Coronary artery (tissue), 2 donors: Measurements from ENCODE around the gene FCRL5.

ENCODE experiments used
- DNase-seq: peaks from one replicate; pipeline ENCODE4 v3.0.0-alpha.2; 2017; ENCODE audit warnings: low spot score
- H3K27ac ChIP-seq, 2 donors: fragments of 200-600 bp; sonication (generic); one replicate each; pipeline ENCODE4 v1.5.1; 2016 to 2019
- H3K4me3 ChIP-seq: fragments of 200-600 bp; sonication (generic); 2 replicates; pipeline ENCODE4 v1.5.1; 2016; ENCODE audit warnings: mild to moderate bottlenecking, moderate library complexity
- CTCF ChIP-seq: fragments of 200-600 bp; sonication (generic); IDR thresholded peaks from one replicate; pipeline ENCODE4 v1.5.1; 2019; ENCODE audit warnings: antibody characterized with exemption

FCRL5 gene

GRCh38 chr1:157497987-157498735 is 54.2 kb downstream of the FCRL5 start:
- DNase-seq: no peak

GRCh38 chr1:157497284-157497683 is 55.0 kb downstream of the FCRL5 start:
- no peak overlapping the region for H3K27ac ChIP-seq
- DNase-seq: no peak
- no peak overlapping the region for H3K4me3 ChIP-seq
- no peak for TF ChIP-seq CTCF

More at GRCh38 chr1:157497987-157498735, 54.2 kb downstream of the FCRL5 start:
- no peak overlapping the region for H3K27ac ChIP-seq
- TF ChIP-seq CTCF: no peak
- H3K4me3 ChIP-seq: no peak overlapping the region

- Histone ChIP-seq H3K4me3 (no peak overlapping the region), H3K27ac (no peak overlapping the region)
- peak; percentile 76 for TF ChIP-seq CTCF
- DNase-seq: no peak
Observed at GRCh38 chr1:157496121-157496526, 56.2 kb downstream of the FCRL5 start.

GRCh38 chr1:157495285-157495684 is 57.0 kb downstream of the FCRL5 start:
- H3K27ac ChIP-seq: no peak overlapping the region
- H3K4me3 ChIP-seq: no peak overlapping the region
- TF ChIP-seq CTCF: no peak
- DNase-seq: no peak

GRCh38 chr1:157494093-157494492 is 58.2 kb downstream of the FCRL5 start:
- no peak overlapping the region for H3K4me3 ChIP-seq
- no peak overlapping the region for H3K27ac ChIP-seq
- DNase-seq: no peak
- no peak for TF ChIP-seq CTCF

GRCh38 chr1:157490467-157491165 is 61.7 kb downstream of the FCRL5 start:
- DNase-seq: no peak
- TF ChIP-seq CTCF: peak; percentile 17
- no peak overlapping the region for H3K27ac ChIP-seq
- no peak overlapping the region for H3K4me3 ChIP-seq

GRCh38 chr1:157488156-157488555 is 64.2 kb downstream of the FCRL5 start:
- TF ChIP-seq CTCF: no peak
- Histone ChIP-seq H3K27ac (no peak overlapping the region), H3K4me3 (no peak overlapping the region)
- no peak for DNase-seq
